HepG2 (cell line): Measurements from ENCODE around the gene SUSD6. TPM values are rescaled to one million over a fixed set of nuclear protein-coding genes. Genes with fewer than 3 reads are reported as not detected.

Source experiments
- ATAC-seq: fragments of 200-7000 bp; cut with Tn5 transposase; 3 replicates; pipeline ENCODE4 v1.9.1; 2020; ENCODE audit warnings: mild to moderate bottlenecking, moderate library complexity
- BruUV-seq: library from RNA; stranded (reverse); fragments of 400-500 nt; replicated peaks from 2 replicates; lab custom pipeline; 2021; lab: Mats Ljungman, UMichigan
- CTCF ChIA-PET: fragments of 300-600 bp; formaldehyde crosslinking; extraction: SDS; loops from one replicate; lab custom pipeline; 2021; ENCODE audit warnings: low total read pairs, inconsistent platforms, low intra/inter-chr PET ratio; lab: Yijun Ruan, JAX
- POLR2A ChIA-PET: fragments of 350-600 bp; sonication (Branson Sonifier 250); formaldehyde crosslinking; loops from one replicate; lab custom pipeline; 2020; ENCODE audit warnings: antibody characterized with exemption, inconsistent platforms; lab: Yijun Ruan, JAX
- DNase-seq: peaks from one replicate; pipeline ENCODE4 v3.0.0-alpha.2; 2015; ENCODE audit warnings: low spot score
- FAIRE-seq: peaks from 3 replicates; lab custom pipeline; 2011; peaks lifted over from hg19 to GRCh38; lab: Jason Lieb, UNC
- H2AFZ ChIP-seq: one replicate; pipeline ENCODE4 v1.6.1; 2011; ENCODE audit warnings: low read length, inconsistent platforms
- H3K27ac ChIP-seq: fragments of 300-600 bp; 3 replicates; pipeline ENCODE4 v1.8.0; 2011; ENCODE audit warnings: mixed run types, mild to moderate bottlenecking, mixed read lengths, low read length, inconsistent platforms; ENCODE audit not compliant: insufficient read depth; ENCODE audit errors: extremely low read length
- H3K27me3 ChIP-seq, 2 experiments: fragments of 200-600 bp in 1 of 2; 2 replicates in 1 of 2; 3 replicates in 1 of 2; pipeline versions ENCODE4 v1.6.0 to v1.8.0; 2011; ENCODE audit warnings: low read length in 2 of 2, mild to moderate bottlenecking in 2 of 2, moderate library complexity in 2 of 2, inconsistent platforms in 1 of 2; ENCODE audit not compliant: insufficient read depth in 2 of 2, control insufficient read depth in 1 of 2
- H3K36me3 ChIP-seq, 2 experiments: fragments of 200-600 bp in 1 of 2; replicated peaks in 1 of 2; 2 replicates in 1 of 2; 3 replicates in 1 of 2; pipeline versions ENCODE4 v1.5.1 to v1.8.0; 2011; ENCODE audit warnings: low read length in 2 of 2, inconsistent platforms in 1 of 2; ENCODE audit not compliant: insufficient read depth in 2 of 2, control insufficient read depth in 1 of 2
- H3K4me1 ChIP-seq: 2 replicates; pipeline ENCODE4 v1.5.1; 2012; ENCODE audit warnings: low read length, inconsistent platforms; ENCODE audit not compliant: insufficient read depth
- H3K4me2 ChIP-seq: 2 replicates; pipeline ENCODE4 v1.6.0; 2011; ENCODE audit warnings: low read depth, low read length, inconsistent platforms
- H3K4me3 ChIP-seq, 3 experiments: fragments of 200-600 bp in 1 of 3; sonication (generic), shearing (Covaris generic) in 1 of 3; replicated peaks in 1 of 3; 2 replicates each; pipeline ENCODE4 v1.5.1; 2011 to 2016; ENCODE audit warnings: low read length in 3 of 3, inconsistent platforms in 2 of 3, low read depth in 2 of 3, mild to moderate bottlenecking in 2 of 3, control low read depth in 1 of 3, mixed read lengths in 1 of 3; ENCODE audit not compliant: insufficient read depth in 1 of 3
- H3K79me2 ChIP-seq: one replicate; pipeline ENCODE4 v1.6.1; 2011; ENCODE audit warnings: low read length, inconsistent platforms; ENCODE audit not compliant: insufficient read depth
- H3K9ac ChIP-seq: 2 replicates; pipeline ENCODE4 v1.6.0; 2011; ENCODE audit warnings: mild to moderate bottlenecking, low read depth, low read length, inconsistent platforms; ENCODE audit not compliant: insufficient read depth
- H3K9me3 ChIP-seq: 2 replicates; pipeline ENCODE4 v1.5.1; 2012; ENCODE audit warnings: mild to moderate bottlenecking, low read length
- H4K20me1 ChIP-seq: 2 replicates; pipeline ENCODE4 v1.6.0; 2011; ENCODE audit warnings: inconsistent platforms, mild to moderate bottlenecking, low read length, moderate library complexity; ENCODE audit not compliant: insufficient read depth
- ATF1 ChIP-seq: IDR thresholded peaks from 2 replicates; pipeline ENCODE4 v1.6.1; 2016; ENCODE audit warnings: mild to moderate bottlenecking, control low read depth
- EZH2 ChIP-seq: conservative IDR thresholded peaks from 2 replicates; pipeline ENCODE4 v1.6.1; 2012; ENCODE audit warnings: mild to moderate bottlenecking, low read depth, low read length, moderate library complexity
- GPN1 ChIP-seq: sonication (generic); formaldehyde crosslinking; IDR thresholded peaks from 2 replicates; pipeline ENCODE4 v1.5.1; 2020; ENCODE audit warnings: missing genetic modification reagents, borderline replicate concordance
- MAZ ChIP-seq, 2 experiments: sonication (generic) in 1 of 2; formaldehyde crosslinking in 1 of 2; IDR thresholded peaks; 2 replicates each; pipeline versions ENCODE4 v1.5.0 to v1.6.1; 2012 to 2020; ENCODE audit warnings: low read depth in 2 of 2, mild to moderate bottlenecking in 2 of 2, borderline replicate concordance in 1 of 2, improper control_type of control experiment in 1 of 2, low read length in 1 of 2, missing genetic modification reagents in 1 of 2, moderate library complexity in 1 of 2
- NR2F2 ChIP-seq: IDR thresholded peaks from 2 replicates; pipeline ENCODE4 v1.6.1; 2012; ENCODE audit warnings: low read depth, inconsistent platforms, borderline replicate concordance
- SOX13 ChIP-seq, 3 experiments: fragments of 450-650 bp in 1 of 3; sonication (generic) in 1 of 3; formaldehyde crosslinking in 1 of 3; IDR thresholded peaks in 2 of 3; conservative IDR thresholded peaks in 1 of 3; 2 replicates each; pipeline versions ENCODE4 v1.5.0 to v1.6.1; 2016 to 2020; ENCODE audit warnings: antibody characterized with exemption in 1 of 3, mild to moderate bottlenecking in 1 of 3, missing compliant biosample characterization in 1 of 3, missing genetic modification reagents in 1 of 3, moderate library complexity in 1 of 3
- SRSF1 ChIP-seq: fragments of 200-400 bp; formaldehyde crosslinking; optimal IDR thresholded peaks from 2 replicates; pipeline ENCODE3; 2017; ENCODE audit warnings: mild to moderate bottlenecking, low read depth, low read length, moderate library complexity
- TAF15 ChIP-seq: fragments of 200-400 bp; formaldehyde crosslinking; IDR thresholded peaks from one replicate; pipeline ENCODE4 v1.6.1; 2018; ENCODE audit warnings: mild to moderate bottlenecking, low read depth, low read length; ENCODE audit not compliant: poor library complexity, severe bottlenecking
- ZNF10 ChIP-seq: sonication (generic); formaldehyde crosslinking; IDR thresholded peaks from 2 replicates; pipeline ENCODE4 v1.4.0; 2020; ENCODE audit warnings: mild to moderate bottlenecking, low read depth, missing genetic modification reagents, borderline replicate concordance
- ZNF773 ChIP-seq: sonication (generic); formaldehyde crosslinking; IDR thresholded peaks from 2 replicates; pipeline ENCODE4 v1.4.0; 2020; ENCODE audit warnings: missing genetic modification reagents, borderline replicate concordance
- WGBS: methylation state at CpG from one replicate; pipeline ENCODE4 v1.1.6; 2017; ENCODE audit warnings: low lambda C conversion rate; 5-methylcytosine and 5-hydroxymethylcytosine counted together
- in situ Hi-C: cut with HindIII; loops from 2 replicates; pipeline ENCODE4 v1.10.0; 2017; ENCODE audit warnings: low pct_unique_long_range_greater_than_20kb; ENCODE audit not compliant: extremely low pct_ligation_motif_present
- intact Hi-C: fragments of 100-400 bp; cut with micrococcal nuclease; formaldehyde crosslinking; loops from one replicate; pipeline ENCODE4 v1.10.0; 2022; ENCODE audit not compliant: unreplicated experiment
- polyA plus RNA-seq, 8 experiments: library from polyadenylated mRNA; depleted of rRNA in 3 of 8; stranded (reverse) in 7 of 8; unstranded in 1 of 8; fragments of >200 nt; fragmentation: Illumina TruSeq in 4 of 8; extraction: Trizol in 4 of 8; gene quantifications; 2 replicates each; pipeline versions ENCODE4 v1.2.1 to v1.2.3, GENCODE V29; 2011 to 2016; ENCODE audit warnings: low read depth in 4 of 8, missing spikeins in 1 of 8, mixed read lengths in 1 of 8; ENCODE audit not compliant: insufficient read depth in 1 of 8
- total RNA-seq, 5 experiments: library from RNA; depleted of rRNA; stranded (reverse); fragments of >200 nt; fragmentation: Illumina TruSeq; extraction: Trizol; gene quantifications; 2 replicates each; pipeline ENCODE4 v1.2.3, GENCODE V29; 2016; ENCODE audit warnings: low read depth in 1 of 5
- TF ChIP-seq, protein P1 (sequence below): sonication (generic); formaldehyde crosslinking; IDR thresholded peaks from 2 replicates; pipeline ENCODE4 v1.4.0; 2020; ENCODE audit warnings: missing genetic modification reagents; ENCODE audit errors: not compliant biosample characterization
- TF ChIP-seq, protein P2 (sequence below): sonication (generic); formaldehyde crosslinking; IDR thresholded peaks from 2 replicates; pipeline ENCODE4 v1.5.0; 2020; ENCODE audit warnings: missing genetic modification reagents
- TF ChIP-seq, protein P3 (sequence below): sonication (generic); formaldehyde crosslinking; IDR thresholded peaks from 2 replicates; pipeline ENCODE4 v1.4.0; 2020; ENCODE audit warnings: mild to moderate bottlenecking, low read depth, missing genetic modification reagents
- TF ChIP-seq, protein P4 (sequence below): sonication (generic); formaldehyde crosslinking; IDR thresholded peaks from 2 replicates; pipeline ENCODE4 v1.4.0; 2020; ENCODE audit warnings: missing genetic modification reagents
- TF ChIP-seq, protein P5 (sequence below): sonication (generic); formaldehyde crosslinking; IDR thresholded peaks from 2 replicates; pipeline ENCODE4 v1.4.0; 2020; ENCODE audit warnings: mild to moderate bottlenecking, missing genetic modification reagents

SUSD6 gene
- total and polyA plus RNA-seq, 2 of the 13 experiments (the other 11 are each of a cell fraction or from before 2014, with no cell fraction given), result 7.2 to 7.4 TPM

DNA sequence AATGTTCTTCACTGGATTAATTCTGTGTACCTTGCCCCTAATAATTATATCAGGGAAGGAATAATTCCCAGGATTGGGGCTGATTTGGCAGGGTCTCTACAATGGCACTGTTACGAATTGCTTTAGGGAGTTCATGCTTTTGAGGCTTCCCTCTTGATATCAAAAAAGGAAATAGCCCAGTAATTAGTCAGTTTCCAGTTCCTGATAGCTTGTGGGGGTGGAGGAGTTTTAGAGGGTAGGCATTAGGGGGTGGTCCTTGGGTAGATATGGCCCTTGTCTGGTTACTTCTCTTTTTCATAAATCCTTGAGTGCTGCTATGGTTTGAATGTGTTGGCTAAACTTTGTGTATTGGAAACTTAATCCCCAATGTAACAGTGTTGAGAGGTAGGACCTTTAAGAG is 149.4 kb downstream of the SUSD6 start:
- no TSS peak for BruUV-seq
- FAIRE-seq, result no peak
- Histone ChIP-seq H3K4me3 (no peak overlapping the region), H2AFZ (no peak overlapping the region), H3K9me3 (no peaks in the 10 kb centered on the region), H3K36me3 (no peaks in the 10 kb centered on the region), H4K20me1 (no peaks in the 10 kb centered on the region), H3K4me1 (peaks cover 13% of the 10 kb centered on the region), H3K79me2 (no peaks in the 10 kb centered on the region), H3K9ac (no peak overlapping the region), H3K4me2 (no peak overlapping the region), H3K27ac (no peak overlapping the region), H3K27me3 (no peaks in the 10 kb centered on the region; a peak in 1 of 5 replicates)
- ChIA-PET CTCF (no interaction called here), POLR2A (interaction anchor here (1.9 kb wide), 1 partner anchor 10 kb away, joined by 11 read pairs; no protein-coding TSS in a partner anchor)
- intact Hi-C loops (no loop called here), in situ Hi-C loops (no loop called here)
- ATAC-seq, result no peak
- no peak for DNase-seq
- WGBS, result 45% methylated on average over 1 of the region's 1 CpG
- TF ChIP-seq SOX13 (IDR thresholded peaks at IDR 0.05) (no peak), SOX13 (CRISPR knock-in tag; conservative IDR thresholded peaks at IDR 0.05 in 1 of 2, IDR thresholded peaks at IDR 0.05 in 1 of 2) (no peak), ZNF773 (CRISPR knock-in tag) (no peak), MAZ (IDR thresholded peaks at IDR 0.05; ENCODE audit: borderline replicate concordance, low read depth, low read length) (no peak), MAZ (CRISPR knock-in tag; IDR thresholded peaks at IDR 0.05; ENCODE audit: low read depth) (no peak), TAF15 (no peak), GPN1 (no peak), ZNF10 (no peak), EZH2 (no peak), ATF1 (CRISPR knock-in tag) (no peak), NR2F2 (no peak), SRSF1 (no peak)
- TF ChIP-seq, protein P1, sequence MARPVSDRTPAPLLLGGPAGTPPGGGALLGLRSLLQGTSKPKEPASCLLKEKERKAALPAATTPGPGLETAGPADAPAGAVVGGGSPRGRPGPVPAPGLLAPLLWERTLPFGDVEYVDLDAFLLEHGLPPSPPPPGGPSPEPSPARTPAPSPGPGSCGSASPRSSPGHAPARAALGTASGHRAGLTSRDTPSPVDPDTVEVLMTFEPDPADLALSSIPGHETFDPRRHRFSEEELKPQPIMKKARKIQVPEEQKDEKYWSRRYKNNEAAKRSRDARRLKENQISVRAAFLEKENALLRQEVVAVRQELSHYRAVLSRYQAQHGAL (CRISPR knock-in tag), result no peak
- TF ChIP-seq, protein P2, sequence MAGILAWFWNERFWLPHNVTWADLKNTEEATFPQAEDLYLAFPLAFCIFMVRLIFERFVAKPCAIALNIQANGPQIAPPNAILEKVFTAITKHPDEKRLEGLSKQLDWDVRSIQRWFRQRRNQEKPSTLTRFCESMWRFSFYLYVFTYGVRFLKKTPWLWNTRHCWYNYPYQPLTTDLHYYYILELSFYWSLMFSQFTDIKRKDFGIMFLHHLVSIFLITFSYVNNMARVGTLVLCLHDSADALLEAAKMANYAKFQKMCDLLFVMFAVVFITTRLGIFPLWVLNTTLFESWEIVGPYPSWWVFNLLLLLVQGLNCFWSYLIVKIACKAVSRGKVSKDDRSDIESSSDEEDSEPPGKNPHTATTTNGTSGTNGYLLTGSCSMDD (CRISPR knock-in tag), result no peak
- TF ChIP-seq, protein P3, sequence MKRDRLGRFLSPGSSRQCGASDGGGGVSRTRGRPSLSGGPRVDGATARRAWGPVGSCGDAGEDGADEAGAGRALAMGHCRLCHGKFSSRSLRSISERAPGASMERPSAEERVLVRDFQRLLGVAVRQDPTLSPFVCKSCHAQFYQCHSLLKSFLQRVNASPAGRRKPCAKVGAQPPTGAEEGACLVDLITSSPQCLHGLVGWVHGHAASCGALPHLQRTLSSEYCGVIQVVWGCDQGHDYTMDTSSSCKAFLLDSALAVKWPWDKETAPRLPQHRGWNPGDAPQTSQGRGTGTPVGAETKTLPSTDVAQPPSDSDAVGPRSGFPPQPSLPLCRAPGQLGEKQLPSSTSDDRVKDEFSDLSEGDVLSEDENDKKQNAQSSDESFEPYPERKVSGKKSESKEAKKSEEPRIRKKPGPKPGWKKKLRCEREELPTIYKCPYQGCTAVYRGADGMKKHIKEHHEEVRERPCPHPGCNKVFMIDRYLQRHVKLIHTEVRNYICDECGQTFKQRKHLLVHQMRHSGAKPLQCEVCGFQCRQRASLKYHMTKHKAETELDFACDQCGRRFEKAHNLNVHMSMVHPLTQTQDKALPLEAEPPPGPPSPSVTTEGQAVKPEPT (CRISPR knock-in tag), result no peak
- TF ChIP-seq, protein P4, sequence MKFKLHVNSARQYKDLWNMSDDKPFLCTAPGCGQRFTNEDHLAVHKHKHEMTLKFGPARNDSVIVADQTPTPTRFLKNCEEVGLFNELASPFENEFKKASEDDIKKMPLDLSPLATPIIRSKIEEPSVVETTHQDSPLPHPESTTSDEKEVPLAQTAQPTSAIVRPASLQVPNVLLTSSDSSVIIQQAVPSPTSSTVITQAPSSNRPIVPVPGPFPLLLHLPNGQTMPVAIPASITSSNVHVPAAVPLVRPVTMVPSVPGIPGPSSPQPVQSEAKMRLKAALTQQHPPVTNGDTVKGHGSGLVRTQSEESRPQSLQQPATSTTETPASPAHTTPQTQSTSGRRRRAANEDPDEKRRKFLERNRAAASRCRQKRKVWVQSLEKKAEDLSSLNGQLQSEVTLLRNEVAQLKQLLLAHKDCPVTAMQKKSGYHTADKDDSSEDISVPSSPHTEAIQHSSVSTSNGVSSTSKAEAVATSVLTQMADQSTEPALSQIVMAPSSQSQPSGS (CRISPR knock-in tag), result no peak
- TF ChIP-seq, protein P5, sequence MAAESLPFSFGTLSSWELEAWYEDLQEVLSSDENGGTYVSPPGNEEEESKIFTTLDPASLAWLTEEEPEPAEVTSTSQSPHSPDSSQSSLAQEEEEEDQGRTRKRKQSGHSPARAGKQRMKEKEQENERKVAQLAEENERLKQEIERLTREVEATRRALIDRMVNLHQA (CRISPR knock-in tag), result no peak
